Panc1 (cell line): ENCODE results near the gene LRRC56. TPM values are rescaled to one million over a fixed set of nuclear protein-coding genes. Genes with fewer than 3 reads are reported as not detected.

Source experiments
- ATAC-seq: fragments of 200-7000 bp; cut with Tn5 transposase; 2 replicates; pipeline ENCODE4 v1.9.1; 2020; ENCODE audit warnings: mild to moderate bottlenecking, moderate library complexity
- BruUV-seq: library from RNA; stranded (reverse); fragments of 400-500 nt; replicated peaks from 2 replicates; lab custom pipeline; 2021; lab: Mats Ljungman, UMichigan
- CTCF ChIA-PET: fragments of 300-600 bp; sonication (Branson Sonifier 250); formaldehyde crosslinking; loops from one replicate; lab custom pipeline; 2022; ENCODE audit warnings: antibody characterized with exemption; lab: Charles Lee
- POLR2A ChIA-PET: fragments of 300-600 bp; sonication (Branson Sonifier 250); formaldehyde crosslinking; loops from one replicate; lab custom pipeline; 2022; ENCODE audit warnings: antibody characterized with exemption; lab: Charles Lee
- DNase-seq: peaks from one replicate; pipeline ENCODE4 v3.0.0-alpha.2; 2010; ENCODE audit warnings: low read depth, low spot score
- H3K27ac ChIP-seq: 2 replicates; pipeline ENCODE4 v1.5.1; 2011; ENCODE audit warnings: mild to moderate bottlenecking, low read length, inconsistent platforms
- H3K27me3 ChIP-seq: fragments of 200-500 bp; sonication (Bioruptor generic); 2 replicates; pipeline ENCODE4 v1.6.0; 2014; ENCODE audit warnings: low read length, inconsistent platforms; ENCODE audit not compliant: control insufficient read depth, insufficient read depth
- H3K36me3 ChIP-seq: fragments of 200-500 bp; sonication (Bioruptor generic); 2 replicates; pipeline ENCODE4 v1.5.1; 2014; ENCODE audit warnings: inconsistent platforms, mild to moderate bottlenecking, low read length, moderate library complexity; ENCODE audit not compliant: control insufficient read depth, insufficient read depth
- H3K4me1 ChIP-seq: 2 replicates; pipeline ENCODE4 v1.5.1; 2011; ENCODE audit warnings: inconsistent platforms, mild to moderate bottlenecking, low read length, moderate library complexity; ENCODE audit not compliant: control insufficient read depth, insufficient read depth
- H3K4me3 ChIP-seq, 2 experiments: 2 replicates each; pipeline ENCODE4 v1.5.1; 2011 to 2012; ENCODE audit warnings: low read depth in 2 of 2, low read length in 2 of 2, mild to moderate bottlenecking in 2 of 2, inconsistent platforms in 1 of 2, moderate library complexity in 1 of 2
- H3K9me3 ChIP-seq: fragments of 200-500 bp; sonication (Bioruptor generic); 2 replicates; pipeline ENCODE4 v1.5.1; 2014; ENCODE audit warnings: low read depth, mild to moderate bottlenecking, inconsistent platforms, low read length, moderate library complexity; ENCODE audit not compliant: control insufficient read depth, insufficient read depth
- CTCF ChIP-seq: fragments of 450-650 bp; IDR thresholded peaks from 2 replicates; pipeline ENCODE4 v1.5.1; 2017; ENCODE audit warnings: mild to moderate bottlenecking
- POLR2AphosphoS5 ChIP-seq: IDR thresholded peaks from 2 replicates; pipeline ENCODE4 v1.6.1; 2012; ENCODE audit warnings: mild to moderate bottlenecking, low read depth, low read length, moderate library complexity
- REST ChIP-seq, 2 experiments: IDR thresholded peaks; 2 replicates each; pipeline ENCODE4 v1.6.1; 2011 to 2012; ENCODE audit warnings: low read depth in 2 of 2, control low read depth in 1 of 2, low read length in 1 of 2, mild to moderate bottlenecking in 1 of 2, moderate library complexity in 1 of 2; ENCODE audit not compliant: insufficient read depth in 1 of 2
- SIN3A ChIP-seq: IDR thresholded peaks from 2 replicates; pipeline ENCODE4 v1.6.1; 2012; ENCODE audit warnings: low read depth, mild to moderate bottlenecking, low read length, moderate library complexity, borderline replicate concordance; ENCODE audit not compliant: insufficient read depth
- TCF7L2 ChIP-seq: IDR thresholded peaks from 2 replicates; pipeline ENCODE4 v1.6.1; 2011; ENCODE audit warnings: mild to moderate bottlenecking, low read depth, low read length, inconsistent platforms
- in situ Hi-C: cut with HindIII; loops from 2 replicates; pipeline ENCODE4 v1.10.0; 2016; ENCODE audit warnings: low sequenced_read_pairs, low pct_unique_long_range_greater_than_20kb
- intact Hi-C: fragments of 100-400 bp; cut with micrococcal nuclease; formaldehyde crosslinking; loops from one replicate; pipeline ENCODE4 v1.10.0; 2022; ENCODE audit not compliant: unreplicated experiment
- total RNA-seq: library from RNA; stranded (reverse); gene quantifications from one replicate; pipeline ENCODE4 v1.2.1, GENCODE V29; 2021; ENCODE audit not compliant: unreplicated experiment

The LRRC56 gene
- total RNA-seq, 1 experiment from 2014 or later, result 9.8 TPM

- intact Hi-C loops (no loop called here), in situ Hi-C loops (no loop called here)
- POLR2A ChIA-PET, result no interaction called here
- Histone ChIP-seq H3K9me3 (no peaks in the 10 kb centered on the region), H3K36me3 (peaks cover 8% of the 10 kb centered on the region; the same call in 1 of the 2 replicates), H3K27ac (no peak overlapping the region), H3K4me1 (peaks cover 22% of the 10 kb centered on the region), H3K4me3 (no peak overlapping the region), H3K27me3 (no peaks in the 10 kb centered on the region)
- BruUV-seq, result TSS peak; percentile 61
- DNase-seq (no peak), ATAC-seq (no peak)
- TF ChIP-seq REST (IDR thresholded peaks at IDR 0.05; ENCODE audit: insufficient read depth in 1 of 2, low read depth in 2 of 2, low read length in 1 of 2), result no peak
- TF ChIP-seq POLR2AphosphoS5, result no peak
- no peak for TF ChIP-seq SIN3A
- no peak for TF ChIP-seq CTCF
- TF ChIP-seq TCF7L2, result no peak
- CTCF ChIA-PET, result no interaction called here
Measured at GRCh38 chr11:581752-582151, 44.4 kb downstream of the LRRC56 start.

- H3K4me3 ChIP-seq, result no peak overlapping the region
- peaks cover 10% of the 10 kb centered on the region; the same call in 1 of the 2 replicates for H3K36me3 ChIP-seq
- ChIA-PET POLR2A (interaction anchor here (0.6 to 1.0 kb wide), 3 partner anchors 10 to 110 kb away, joined by 3 to 5 read pairs (median 4); no protein-coding TSS in a partner anchor), CTCF (no interaction called here)
- H3K9me3 ChIP-seq, result no peaks in the 10 kb centered on the region
- intact Hi-C loops (no loop called here), in situ Hi-C loops (no loop called here)
- H3K4me1 ChIP-seq, result peaks cover 10% of the 10 kb centered on the region
- DNase-seq (no peak), ATAC-seq (no peak)
- no TSS peak for BruUV-seq
- TF ChIP-seq TCF7L2 (no peak), CTCF (no peak), POLR2AphosphoS5 (no peak), REST (IDR thresholded peaks at IDR 0.05; ENCODE audit: insufficient read depth in 1 of 2, low read depth in 2 of 2, low read length in 1 of 2) (no peak), SIN3A (no peak)
- H3K27ac ChIP-seq, result no peak overlapping the region
- no peaks in the 10 kb centered on the region for H3K27me3 ChIP-seq
Measured at GRCh38 chr11:584287-584686, 47.0 kb downstream of the LRRC56 start.
